Liver (tissue), 9 donors: Measurements from ENCODE around the gene SIPA1L3. TPM values are rescaled to one million over a fixed set of nuclear protein-coding genes. Genes with fewer than 3 reads are reported as not detected.

Experiments used
- DNase-seq: peaks from one replicate; pipeline ENCODE4 v3.0.0-alpha.2; 2017; ENCODE audit warnings: low spot score
- H3K27ac ChIP-seq, 2 donors: one replicate each; pipeline ENCODE4 v1.7.0; 2013; ENCODE audit warnings: inconsistent platforms in 2 of 2, low read length in 2 of 2, control low read depth in 1 of 2, low read depth in 1 of 2, mild to moderate bottlenecking in 1 of 2
- H3K27me3 ChIP-seq, 4 donors: one replicate each; pipeline versions ENCODE4 v1.6.1 to v1.7.0; 2013; ENCODE audit warnings: low read length in 3 of 4, inconsistent platforms in 1 of 4, mild to moderate bottlenecking in 1 of 4, moderate library complexity in 1 of 4; ENCODE audit not compliant: control insufficient read depth in 4 of 4, insufficient read depth in 4 of 4
- H3K36me3 ChIP-seq, 4 donors: one replicate each; pipeline versions ENCODE4 v1.6.1 to v1.7.0; 2013; ENCODE audit warnings: low read length in 3 of 4, mild to moderate bottlenecking in 3 of 4, low read depth in 1 of 4, moderate library complexity in 1 of 4; ENCODE audit not compliant: control insufficient read depth in 4 of 4, insufficient read depth in 3 of 4
- H3K4me1 ChIP-seq, 4 donors: one replicate each; pipeline versions ENCODE4 v1.6.1 to v1.7.0; 2013; ENCODE audit warnings: low read length in 3 of 4, mild to moderate bottlenecking in 3 of 4, moderate library complexity in 1 of 4; ENCODE audit not compliant: control insufficient read depth in 4 of 4, insufficient read depth in 4 of 4
- H3K4me3 ChIP-seq, 3 donors: one replicate each; pipeline versions ENCODE4 v1.6.1 to v1.7.0; 2013; ENCODE audit warnings: low read length in 3 of 3, control low read depth in 1 of 3, low read depth in 1 of 3, mild to moderate bottlenecking in 1 of 3
- H3K9ac ChIP-seq, 2 donors: one replicate each; pipeline ENCODE4 v1.7.0; 2013; ENCODE audit warnings: low read length in 2 of 2, mild to moderate bottlenecking in 2 of 2, moderate library complexity in 2 of 2, control low read depth in 1 of 2, low read depth in 1 of 2
- H3K9me3 ChIP-seq, 4 donors: one replicate each; pipeline versions ENCODE4 v1.6.1 to v1.7.0; 2013; ENCODE audit warnings: low read length in 3 of 4; ENCODE audit not compliant: control insufficient read depth in 4 of 4
- ATF3 ChIP-seq: IDR thresholded peaks from 2 replicates; pipeline ENCODE4 v1.6.1; 2016; ENCODE audit warnings: antibody characterized with exemption
- CTCF ChIP-seq: fragments of 150-350 bp; IDR thresholded peaks from 2 replicates; pipeline ENCODE4 v1.5.1; 2017; ENCODE audit warnings: improper control_type of control experiment, low read depth, low read length; ENCODE audit not compliant: missing input control
- FOXA1 ChIP-seq: IDR thresholded peaks from 2 replicates; pipeline ENCODE4 v1.6.1; 2016; ENCODE audit warnings: antibody characterized with exemption
- FOXA2 ChIP-seq: IDR thresholded peaks from 2 replicates; pipeline ENCODE4 v1.6.1; 2016; ENCODE audit warnings: antibody characterized with exemption
- GABPA ChIP-seq, 2 donors: IDR thresholded peaks in 1 of 2; conservative IDR thresholded peaks in 1 of 2; 2 replicates each; pipeline ENCODE4 v1.6.1; 2016; ENCODE audit warnings: antibody characterized with exemption in 2 of 2, mild to moderate bottlenecking in 1 of 2, moderate library complexity in 1 of 2
- HNF4A ChIP-seq, 2 donors: conservative IDR thresholded peaks; 2 replicates each; pipeline ENCODE4 v1.6.1; 2016; ENCODE audit warnings: antibody characterized with exemption in 2 of 2, mild to moderate bottlenecking in 2 of 2
- HNF4G ChIP-seq: IDR thresholded peaks from 2 replicates; pipeline ENCODE4 v1.6.1; 2016; ENCODE audit warnings: antibody characterized with exemption
- JUND ChIP-seq, 2 donors: IDR thresholded peaks; 2 replicates each; pipeline ENCODE4 v1.6.1; 2016; ENCODE audit warnings: antibody characterized with exemption in 2 of 2
- MAX ChIP-seq: IDR thresholded peaks from 2 replicates; pipeline ENCODE4 v1.6.1; 2016; ENCODE audit warnings: antibody characterized with exemption
- NR2F2 ChIP-seq: IDR thresholded peaks from 2 replicates; pipeline ENCODE4 v1.6.1; 2016; ENCODE audit warnings: antibody characterized with exemption
- RAD21 ChIP-seq, 2 donors: IDR thresholded peaks; 2 replicates each; pipeline ENCODE4 v1.6.1; 2016; ENCODE audit warnings: antibody characterized with exemption in 2 of 2, mild to moderate bottlenecking in 2 of 2
- REST ChIP-seq: IDR thresholded peaks from 2 replicates; pipeline ENCODE4 v1.6.1; 2016; ENCODE audit warnings: antibody characterized with exemption, mild to moderate bottlenecking
- RXRA ChIP-seq, 2 donors: IDR thresholded peaks; 2 replicates each; pipeline ENCODE4 v1.6.1; 2017 to 2018; ENCODE audit warnings: antibody characterized with exemption in 2 of 2, mild to moderate bottlenecking in 1 of 2
- SP1 ChIP-seq: IDR thresholded peaks from 2 replicates; pipeline ENCODE4 v1.6.1; 2018; ENCODE audit warnings: antibody characterized with exemption, mild to moderate bottlenecking
- TAF1 ChIP-seq: conservative IDR thresholded peaks from 2 replicates; pipeline ENCODE4 v1.6.1; 2016; ENCODE audit warnings: antibody characterized with exemption, mild to moderate bottlenecking
- YY1 ChIP-seq: IDR thresholded peaks from 2 replicates; pipeline ENCODE4 v1.6.1; 2016; ENCODE audit warnings: antibody characterized with exemption, mild to moderate bottlenecking
- ZBTB33 ChIP-seq: IDR thresholded peaks from 2 replicates; pipeline ENCODE4 v1.6.1; 2016; ENCODE audit warnings: antibody characterized with exemption
- WGBS: extraction: QIAGEN DNeasy Blood & Tissue Kit; methylation state at CpG from one replicate; pipeline ENCODE4 v1.1.7; 2013; 5-methylcytosine and 5-hydroxymethylcytosine counted together
- polyA plus RNA-seq, 2 donors: library from polyadenylated mRNA; stranded (reverse) in 1 of 2; unstranded in 1 of 2; fragments of 200-250 nt in 1 of 2; fragments of >200 nt in 1 of 2; fragmentation: Nextera tagmentation in 1 of 2; extraction: Ambion mirVana in 1 of 2; gene quantifications; one replicate each; pipeline versions ENCODE4 v1.2.1 to v1.2.3, GENCODE V29; 2013 to 2015
- total RNA-seq, 2 donors: library from RNA; depleted of rRNA; stranded (reverse); fragments of >200 nt; gene quantifications; one replicate each; pipeline ENCODE4 v1.2.3, GENCODE V29; 2014
- donor health status: healthy.
- donor health status: healthy.
- donor health status: healthy.
- donor health status: healthy.
- donor health status: healthy.

The SIPA1L3 gene
- total and polyA plus RNA-seq, 4 donors = 2.4 to 10.0 (median 4.4) TPM

- no peak for DNase-seq
- TF ChIP-seq NR2F2 (no peak), CTCF (no peak), HNF4G (no peak), MAX (no peak), RAD21 (IDR thresholded peaks at IDR 0.05) (no peak), TAF1 (no peak), ZBTB33 (no peak)
- H3K36me3 ChIP-seq = no peaks in the 10 kb centered on the region
- H3K9ac ChIP-seq = no peak overlapping the region
- no peak overlapping the region for H3K4me3 ChIP-seq
- H3K9me3 ChIP-seq = no peaks in the 10 kb centered on the region
- 76% methylated on average over 5 of the region's 5 CpGs for WGBS
- H3K27ac ChIP-seq = no peak overlapping the region
- H3K4me1 ChIP-seq = peaks cover 6 to 18% (median 16%) of the 10 kb centered on the region in 4 donors
- no peaks in the 10 kb centered on the region for H3K27me3 ChIP-seq
These were observed 340.1 kb downstream of the SIPA1L3 start for GRCh38 chr19:38247126-38247525.

GRCh38 chr19:38247734-38248268, 340.8 kb downstream of the SIPA1L3 start:
- no peak overlapping the region for H3K4me3 ChIP-seq
- H3K9me3 ChIP-seq = no peaks in the 10 kb centered on the region
- H3K27me3 ChIP-seq = no peaks in the 10 kb centered on the region
- 84% methylated on average over 9 of the region's 9 CpGs for WGBS
- no peak for DNase-seq
- peaks cover 7 to 18% (median 16%) of the 10 kb centered on the region in 4 donors for H3K4me1 ChIP-seq
- H3K27ac ChIP-seq = no peak overlapping the region
- no peak overlapping the region for H3K9ac ChIP-seq
- no peaks in the 10 kb centered on the region for H3K36me3 ChIP-seq
- TF ChIP-seq FOXA2 (no peak), YY1 (no peak), GABPA (IDR thresholded peaks at IDR 0.05 in 1 of 2, conservative IDR thresholded peaks at IDR 0.05 in 1 of 2) (no peak), ZBTB33 (no peak), HNF4A (conservative IDR thresholded peaks at IDR 0.05) (no peak), CTCF (no peak), REST (no peak), TAF1 (no peak), RAD21 (IDR thresholded peaks at IDR 0.05) (no peak), SP1 (no peak), JUND (IDR thresholded peaks at IDR 0.05) (no peak), FOXA1 (no peak), ATF3 (no peak), RXRA (IDR thresholded peaks at IDR 0.05) (no peak)
